K562 (cell line): Measurements from ENCODE around the gene MXD3. TPM values are rescaled to one million over a fixed set of nuclear protein-coding genes. Genes with fewer than 3 reads are reported as not detected.
A peak's percentile ranks its signal among the peaks of the same experiment; 100 is the strongest.

Experiments used
- ATF3 ChIP-seq, 2 experiments: fragments of 450-650 bp in 1 of 2; sonication (generic) in 1 of 2; formaldehyde crosslinking in 1 of 2; IDR thresholded peaks in 1 of 2; conservative IDR thresholded peaks in 1 of 2; 2 replicates each; pipeline versions ENCODE4 v1.6.1 to v1.8.1; 2016 to 2023; ENCODE audit warnings: mild to moderate bottlenecking in 2 of 2, moderate library complexity in 2 of 2, inconsistent platforms in 1 of 2, missing genetic modification reagents in 1 of 2
- CBFB ChIP-seq: sonication (generic); formaldehyde crosslinking; IDR thresholded peaks from 2 replicates; pipeline ENCODE4 v1.4.0; 2020; ENCODE audit warnings: mild to moderate bottlenecking, missing genetic modification reagents
- CEBPG ChIP-seq, 3 experiments: fragments of 200-800 bp in 1 of 3; sonication (Bioruptor generic) in 1 of 3; sonication (generic) in 1 of 3; formaldehyde crosslinking in 1 of 3; IDR thresholded peaks in 2 of 3; conservative IDR thresholded peaks in 1 of 3; 2 replicates each; pipeline versions ENCODE4 v1.6.1 to v1.8.0; 2016 to 2022; ENCODE audit warnings: missing compliant biosample characterization in 2 of 3, missing genetic modification characterization in 2 of 3, mild to moderate bottlenecking in 1 of 3, missing genetic modification reagents in 1 of 3
- GTF3C2 ChIP-seq: IDR thresholded peaks from 3 replicates; pipeline ENCODE4 v1.6.1; 2011; ENCODE audit warnings: borderline replicate concordance, mild to moderate bottlenecking, moderate library complexity; ENCODE audit not compliant: insufficient read length; ENCODE audit errors: extremely low read depth
- NCOA4 ChIP-seq: fragments of 450-650 bp; IDR thresholded peaks from 2 replicates; pipeline ENCODE4 v1.6.1; 2018; ENCODE audit warnings: mild to moderate bottlenecking; ENCODE audit not compliant: partially characterized antibody
- RBBP5 ChIP-seq: fragments of 200-600 bp; sonication (generic); IDR thresholded peaks from 2 replicates; pipeline ENCODE4 v1.6.1; 2012; ENCODE audit warnings: borderline replicate concordance, mild to moderate bottlenecking, low read length, control low read depth, inconsistent platforms; ENCODE audit not compliant: insufficient read depth, poor library complexity, severe bottlenecking
- SIN3A ChIP-seq, 2 experiments: fragments of 150-350 bp in 1 of 2; IDR thresholded peaks; 2 replicates each; pipeline ENCODE4 v1.6.1; 2011 to 2016; ENCODE audit warnings: borderline replicate concordance in 2 of 2, low read depth in 2 of 2, low read length in 2 of 2, mild to moderate bottlenecking in 2 of 2, moderate library complexity in 2 of 2; ENCODE audit not compliant: control insufficient read depth in 1 of 2
- SMAD2 ChIP-seq: fragments of 150-350 bp; IDR thresholded peaks from 2 replicates; pipeline ENCODE4 v1.6.1; 2014; ENCODE audit warnings: low read depth, mild to moderate bottlenecking, low read length
- TFAP4 ChIP-seq: sonication (generic); formaldehyde crosslinking; IDR thresholded peaks from 2 replicates; pipeline ENCODE4 v1.8.0; 2022; ENCODE audit warnings: missing genetic modification reagents, mild to moderate bottlenecking, moderate library complexity, borderline replicate concordance
- ZBTB5 ChIP-seq: fragments of 450-650 bp; IDR thresholded peaks from 2 replicates; pipeline ENCODE4 v1.6.1; 2017; ENCODE audit warnings: antibody characterized with exemption
- ZNF197 ChIP-seq: fragments of 200-800 bp; sonication (Bioruptor generic); IDR thresholded peaks from 2 replicates; pipeline ENCODE4 v1.6.1; 2016; ENCODE audit warnings: low read depth, missing genetic modification characterization, missing compliant biosample characterization
- ZNF347 ChIP-seq: fragments of 450-650 bp; formaldehyde crosslinking; IDR thresholded peaks from 2 replicates; pipeline ENCODE4 v1.4.0; 2020; ENCODE audit warnings: low read depth, mild to moderate bottlenecking, moderate library complexity
- ZNF395 ChIP-seq: fragments of 200-800 bp; sonication (Bioruptor generic); IDR thresholded peaks from 2 replicates; pipeline ENCODE4 v1.6.1; 2017; ENCODE audit warnings: missing genetic modification characterization, missing compliant biosample characterization
- ZNF584 ChIP-seq: fragments of 200-800 bp; sonication (Bioruptor generic); IDR thresholded peaks from 2 replicates; pipeline ENCODE4 v1.6.1; 2016; ENCODE audit warnings: low read depth, mild to moderate bottlenecking, missing genetic modification characterization, missing compliant biosample characterization
- polyA plus RNA-seq, 8 experiments: library from polyadenylated mRNA; depleted of rRNA in 4 of 8; stranded (reverse) in 5 of 8; unstranded in 3 of 8; fragments of >200 nt; fragmentation: Nextera tagmentation in 2 of 8; fragmentation: Illumina TruSeq in 1 of 8; extraction: Ambion mirVana in 2 of 8; extraction: Trizol in 1 of 8; gene quantifications; 2 replicates each; pipeline versions ENCODE4 v1.2.1 to v1.2.3, GENCODE V29; 2011 to 2014; ENCODE audit warnings: inconsistent platforms in 1 of 8, missing spikeins in 1 of 8
- total RNA-seq, 7 experiments: library from RNA; depleted of rRNA in 6 of 7; stranded (reverse); fragments of >200 nt in 6 of 7; fragmentation: Illumina TruSeq in 2 of 7; extraction: Trizol in 2 of 7; gene quantifications; 2 replicates each; pipeline versions ENCODE4 v1.2.1 to v1.2.3, GENCODE V29; 2011 to 2021; ENCODE audit warnings: low replicate concordance in 1 of 7

MXD3 gene
- total and polyA plus RNA-seq, 9 of the 15 experiments (the other 6 are each of a cell fraction or from before 2014, with no cell fraction given), result 0.28 to 24.8 (median 4.5) TPM

GRCh38 chr5:177310757-177311391 lies 824 bp downstream of the MXD3 start (continued):
- TF ChIP-seq ATF3 (IDR thresholded peaks at IDR 0.05), result no peak
- no peak for TF ChIP-seq ATF3 (CRISPR knock-in tag; conservative IDR thresholded peaks at IDR 0.05)
- TF ChIP-seq ZNF584 (CRISPR knock-in tag), result no peak
- TF ChIP-seq SMAD2, result no peak
- TF ChIP-seq RBBP5, result no peak
- peak in 1 of 2 experiments; percentile 76; a peak in 1 of 4 replicates for TF ChIP-seq SIN3A (IDR thresholded peaks at IDR 0.05; ENCODE audit: borderline replicate concordance in 2 of 2, control insufficient read depth in 1 of 2, low read depth in 2 of 2, low read length in 2 of 2)
- TF ChIP-seq GTF3C2, result no peak
- no peak for TF ChIP-seq ZNF395 (CRISPR knock-in tag)
- TF ChIP-seq CEBPG (CRISPR knock-in tag; IDR thresholded peaks at IDR 0.05), result no peak
- no peak for TF ChIP-seq CEBPG (tag; conservative IDR thresholded peaks at IDR 0.05 in 1 of 2, IDR thresholded peaks at IDR 0.05 in 1 of 2)
- no peak for TF ChIP-seq CBFB (CRISPR knock-in tag)
- TF ChIP-seq ZNF197 (CRISPR knock-in tag), result no peak
- no peak for TF ChIP-seq ZBTB5
- TF ChIP-seq NCOA4, result no peak
- no peak for TF ChIP-seq ZNF347 (CRISPR knock-in tag)
- TF ChIP-seq TFAP4 (CRISPR knock-in tag), result peak; percentile 92
